KMS-11 (cell line): Measurements from ENCODE around the gene KCNQ2.

Experiments used
- H2AFZ ChIP-seq: fragments of 200-600 bp; sonication (generic); 2 replicates; pipeline ENCODE4 v1.6.1; 2016; ENCODE audit warnings: antibody characterized with exemption, mixed run types, low read depth
- H3K27ac ChIP-seq: fragments of 200-600 bp; sonication (generic); 2 replicates; pipeline ENCODE4 v1.6.1; 2016; ENCODE audit warnings: mild to moderate bottlenecking, mixed run types
- H3K27me3 ChIP-seq: fragments of 200-600 bp; sonication (generic); 2 replicates; pipeline ENCODE4 v1.6.1; 2017; ENCODE audit warnings: mild to moderate bottlenecking, low read depth, mixed run types, moderate library complexity; ENCODE audit not compliant: insufficient read depth
- H3K36me3 ChIP-seq: fragments of 200-600 bp; sonication (generic); 2 replicates; pipeline ENCODE4 v1.6.1; 2017; ENCODE audit warnings: mild to moderate bottlenecking, mixed run types; ENCODE audit not compliant: insufficient read depth
- H3K4me1 ChIP-seq: fragments of 200-600 bp; sonication (generic); 2 replicates; pipeline ENCODE4 v1.6.1; 2016; ENCODE audit warnings: mild to moderate bottlenecking, low read depth, mixed run types; ENCODE audit not compliant: poor library complexity, severe bottlenecking
- H3K4me2 ChIP-seq: fragments of 200-600 bp; sonication (generic); 2 replicates; pipeline ENCODE4 v1.7.0; 2016; ENCODE audit warnings: mild to moderate bottlenecking, mixed run types
- H3K4me3 ChIP-seq: fragments of 200-600 bp; sonication (generic); IDR thresholded peaks from 2 replicates; pipeline ENCODE4 v1.6.1; 2017; ENCODE audit warnings: low read depth, low read length, mixed read lengths; ENCODE audit not compliant: insufficient read depth
- H3K79me2 ChIP-seq: fragments of 200-600 bp; sonication (generic); 2 replicates; pipeline ENCODE4 v1.6.1; 2016; ENCODE audit warnings: low read depth, mixed run types; ENCODE audit not compliant: insufficient read depth
- H3K9ac ChIP-seq: fragments of 200-600 bp; sonication (generic); 2 replicates; pipeline ENCODE4 v1.6.1; 2016; ENCODE audit warnings: mild to moderate bottlenecking, mixed run types
- H4K20me1 ChIP-seq: fragments of 200-600 bp; sonication (generic); 2 replicates; pipeline ENCODE4 v1.6.1; 2016; ENCODE audit warnings: mild to moderate bottlenecking, mixed run types; ENCODE audit not compliant: insufficient read depth
- CTCF ChIP-seq: fragments of 200-600 bp; sonication (generic); conservative IDR thresholded peaks from 2 replicates; pipeline ENCODE4 v1.6.1; 2017; ENCODE audit warnings: low read depth, mild to moderate bottlenecking, antibody characterized with exemption, low read length, moderate library complexity, mixed read lengths

Gene KCNQ2

GRCh38 chr20:63394069-63394919 lies 78.2 kb downstream of the KCNQ2 start:
- Histone ChIP-seq H3K4me2 (no peak overlapping the region), H3K4me1 (no peaks in the 10 kb centered on the region), H4K20me1 (no peaks in the 10 kb centered on the region), H3K27ac (no peak overlapping the region), H3K4me3 (no peak overlapping the region), H3K79me2 (no peaks in the 10 kb centered on the region), H3K9ac (no peak overlapping the region), H3K27me3 (peaks cover 98% of the 10 kb centered on the region), H3K36me3 (no peaks in the 10 kb centered on the region), H2AFZ (no peak overlapping the region)
- no peak for TF ChIP-seq CTCF

- Histone ChIP-seq H3K4me1 (no peaks in the 10 kb centered on the region), H3K36me3 (no peaks in the 10 kb centered on the region), H3K27me3 (peaks cover 99% of the 10 kb centered on the region), H3K9ac (no peak overlapping the region), H3K4me3 (no peak overlapping the region), H3K79me2 (no peaks in the 10 kb centered on the region), H3K4me2 (no peak overlapping the region), H2AFZ (no peak overlapping the region), H4K20me1 (no peaks in the 10 kb centered on the region), H3K27ac (no peak overlapping the region)
- no peak for TF ChIP-seq CTCF
These were observed 78.9 kb downstream of the KCNQ2 start for GRCh38 chr20:63393566-63393965.

- Histone ChIP-seq H3K9ac (no peak overlapping the region), H3K4me3 (no peak overlapping the region), H4K20me1 (no peaks in the 10 kb centered on the region), H3K79me2 (no peaks in the 10 kb centered on the region), H2AFZ (no peak overlapping the region), H3K4me1 (no peaks in the 10 kb centered on the region), H3K4me2 (no peak overlapping the region), H3K27ac (no peak overlapping the region), H3K36me3 (no peaks in the 10 kb centered on the region), H3K27me3 (peaks cover 97% of the 10 kb centered on the region)
- no peak for TF ChIP-seq CTCF
These were observed 79.7 kb downstream of the KCNQ2 start for GRCh38 chr20:63392465-63393365.

GRCh38 chr20:63387917-63388316 lies 84.5 kb downstream of the KCNQ2 start:
- Histone ChIP-seq H3K4me2 (no peak overlapping the region), H2AFZ (no peak overlapping the region), H4K20me1 (no peaks in the 10 kb centered on the region), H3K9ac (no peak overlapping the region), H3K27me3 (peaks cover 90% of the 10 kb centered on the region), H3K4me1 (no peaks in the 10 kb centered on the region), H3K36me3 (no peaks in the 10 kb centered on the region), H3K4me3 (no peak overlapping the region), H3K27ac (no peak overlapping the region), H3K79me2 (no peaks in the 10 kb centered on the region)
- no peak for TF ChIP-seq CTCF
